Stimulated activated effector memory CD8-positive, alpha-beta T cell treated with anti-CD3 and anti-CD28 coated beads, Interleukin-12 subunit alpha, Interleukin-12 subunit beta, amount 100 ng/mL, for 72 hours (primary cell): ENCODE data around the gene OR1F1.
"Not testable (repeated sequence)": the region's sequence is repeated elsewhere in the genome, so short reads cannot be mapped to it uniquely, and the experiment has no call there.

Experiments
- ATAC-seq: fragments of 150-1000 bp; cut with Tn5 transposase; 2 replicates; pipeline ENCODE4 v1.10.0; 2021
- DNase-seq, 2 donors: peaks; one replicate each; pipeline ENCODE4 v3.0.0; 2021 to 2022; ENCODE audit warnings: low spot score in 2 of 2
- H3K27ac Mint-ChIP-seq: one replicate; pipeline ENCODE4 v1.8.0; 2022; ENCODE audit warnings: mild to moderate bottlenecking, mixed read lengths
- H3K36me3 Mint-ChIP-seq: one replicate; pipeline ENCODE4 v1.8.0; 2022; ENCODE audit warnings: mild to moderate bottlenecking, mixed read lengths
- H3K4me1 Mint-ChIP-seq: one replicate; pipeline ENCODE4 v1.8.0; 2022; ENCODE audit warnings: mixed read lengths
- H3K4me3 Mint-ChIP-seq: one replicate; pipeline ENCODE4 v1.8.0; 2022; ENCODE audit warnings: mild to moderate bottlenecking, mixed read lengths
- H3K9me3 Mint-ChIP-seq: one replicate; pipeline ENCODE4 v1.8.0; 2022; ENCODE audit warnings: mixed read lengths

The OR1F1 gene

GRCh38 chr16:3180445-3180878 lies 7.5 kb upstream of the OR1F1 start:
- H3K36me3 Mint-ChIP-seq: peaks cover 33% of the 10 kb centered on the region
- H3K4me1 Mint-ChIP-seq: peaks cover 22% of the 10 kb centered on the region
- H3K4me3 Mint-ChIP-seq: no peak overlapping the region
- DNase-seq (no peak), ATAC-seq (no peak)
- H3K9me3 Mint-ChIP-seq: no peaks in the 10 kb centered on the region
- no peak overlapping the region for H3K27ac Mint-ChIP-seq

GRCh38 chr16:3182293-3182607 lies 5.8 kb upstream of the OR1F1 start:
- not testable (repeated sequence) for DNase-seq, H3K9me3 Mint-ChIP-seq, ATAC-seq
- Mint-ChIP-seq H3K4me1 (peaks cover 24% of the 10 kb centered on the region), H3K36me3 (peaks cover 28% of the 10 kb centered on the region), H3K27ac (peak overlapping the region; percentile 98), H3K4me3 (peak overlapping the region; percentile 77)

GRCh38 chr16:3182608-3183444 lies 5.2 kb upstream of the OR1F1 start:
- DNase-seq (peak; percentile 55 to 83), ATAC-seq (peak; percentile 69)
- H3K4me3 Mint-ChIP-seq: peak overlapping the region; percentile 77
- peaks cover 30% of the 10 kb centered on the region for H3K4me1 Mint-ChIP-seq
- peak overlapping the region; percentile 98 for H3K27ac Mint-ChIP-seq
- peaks cover 32% of the 10 kb centered on the region for H3K36me3 Mint-ChIP-seq
- H3K9me3 Mint-ChIP-seq: no peaks in the 10 kb centered on the region

GRCh38 chr16:3183445-3184139 lies 4.4 kb upstream of the OR1F1 start:
- Mint-ChIP-seq H3K27ac (peak overlapping the region; percentile 98), H3K4me1 (peaks cover 38% of the 10 kb centered on the region), H3K4me3 (peak overlapping the region; percentile 77), H3K9me3 (no peaks in the 10 kb centered on the region), H3K36me3 (peaks cover 37% of the 10 kb centered on the region)
- no peak for DNase-seq
- no peak for ATAC-seq

- Mint-ChIP-seq H3K4me3 (peak overlapping the region; percentile 78), H3K4me1 (peaks cover 71% of the 10 kb centered on the region)
- no peak for DNase-seq
Measured at GRCh38 chr16:3186946-3187690, 886 bp upstream of the OR1F1 start.

GRCh38 chr16:3188675-3188924 lies 596 bp downstream of the OR1F1 start:
- peak overlapping the region; percentile 91 for H3K27ac Mint-ChIP-seq
- ATAC-seq (no peak), DNase-seq (no peak)
- peak overlapping the region; percentile 78 for H3K4me3 Mint-ChIP-seq
- H3K9me3 Mint-ChIP-seq: no peaks in the 10 kb centered on the region
- peaks cover 57% of the 10 kb centered on the region for H3K4me1 Mint-ChIP-seq
- peaks cover 49% of the 10 kb centered on the region for H3K36me3 Mint-ChIP-seq

More at GRCh38 chr16:3186946-3187690, 886 bp upstream of the OR1F1 start:
- ATAC-seq: no peak
- Mint-ChIP-seq H3K27ac (peak overlapping the region; percentile 94), H3K9me3 (no peaks in the 10 kb centered on the region), H3K36me3 (peaks cover 64% of the 10 kb centered on the region)

- peak in 1 of 2 donors; percentile 88 for DNase-seq
- peaks cover 51% of the 10 kb centered on the region for H3K4me1 Mint-ChIP-seq
- H3K9me3 Mint-ChIP-seq: no peaks in the 10 kb centered on the region
- peaks cover 45% of the 10 kb centered on the region for H3K36me3 Mint-ChIP-seq
- peak; percentile 53 for ATAC-seq
- peak overlapping the region; percentile 78 for H3K4me3 Mint-ChIP-seq
- peak overlapping the region; percentile 91 for H3K27ac Mint-ChIP-seq
Measured at GRCh38 chr16:3188925-3189825, 1.2 kb downstream of the OR1F1 start.

GRCh38 chr16:3189869-3190268 lies 1.9 kb downstream of the OR1F1 start:
- Mint-ChIP-seq H3K4me3 (peak overlapping the region; percentile 78), H3K27ac (peak overlapping the region; percentile 91)

GRCh38 chr16:3190949-3191353 lies 2.9 kb downstream of the OR1F1 start:
- H3K4me1 Mint-ChIP-seq: peaks cover 49% of the 10 kb centered on the region
- H3K4me3 Mint-ChIP-seq: peak overlapping the region; percentile 78
- peaks cover 49% of the 10 kb centered on the region for H3K36me3 Mint-ChIP-seq
- H3K9me3 Mint-ChIP-seq: no peaks in the 10 kb centered on the region
- no peak for DNase-seq
- ATAC-seq: no peak
- peak overlapping the region; percentile 78 for H3K27ac Mint-ChIP-seq

More at GRCh38 chr16:3189869-3190268, 1.9 kb downstream of the OR1F1 start:
- no peaks in the 10 kb centered on the region for H3K9me3 Mint-ChIP-seq
- peaks cover 49% of the 10 kb centered on the region for H3K36me3 Mint-ChIP-seq
- no peak for ATAC-seq
- H3K4me1 Mint-ChIP-seq: peaks cover 49% of the 10 kb centered on the region
- DNase-seq: no peak

GRCh38 chr16:3192476-3193019 lies 4.5 kb downstream of the OR1F1 start:
- Mint-ChIP-seq H3K27ac (no peak overlapping the region), H3K9me3 (no peaks in the 10 kb centered on the region), H3K36me3 (peaks cover 48% of the 10 kb centered on the region), H3K4me3 (no peak overlapping the region), H3K4me1 (peaks cover 43% of the 10 kb centered on the region)
- ATAC-seq (no peak), DNase-seq (no peak)

GRCh38 chr16:3193221-3194212 lies 5.5 kb downstream of the OR1F1 start:
- Mint-ChIP-seq H3K4me3 (no peak overlapping the region), H3K4me1 (peaks cover 33% of the 10 kb centered on the region), H3K27ac (no peak overlapping the region), H3K36me3 (peaks cover 40% of the 10 kb centered on the region), H3K9me3 (no peaks in the 10 kb centered on the region)
- DNase-seq (no peak), ATAC-seq (no peak)

- ATAC-seq: no peak
- DNase-seq: no peak
- peaks cover 29% of the 10 kb centered on the region for H3K36me3 Mint-ChIP-seq
- no peak overlapping the region for H3K4me3 Mint-ChIP-seq
- H3K27ac Mint-ChIP-seq: no peak overlapping the region
- H3K9me3 Mint-ChIP-seq: no peaks in the 10 kb centered on the region
- peaks cover 21% of the 10 kb centered on the region for H3K4me1 Mint-ChIP-seq
Measured at GRCh38 chr16:3194792-3195191, 6.8 kb downstream of the OR1F1 start.

- ATAC-seq: no peak
- Mint-ChIP-seq H3K27ac (no peak overlapping the region), H3K36me3 (peaks cover 20% of the 10 kb centered on the region), H3K4me1 (peaks cover 9% of the 10 kb centered on the region), H3K9me3 (no peaks in the 10 kb centered on the region), H3K4me3 (no peak overlapping the region)
- DNase-seq: no peak
Measured at GRCh38 chr16:3195975-3196374, 8.0 kb downstream of the OR1F1 start.
